ENCODE results near the gene LYZL1. TPM values are rescaled to one million over a fixed set of nuclear protein-coding genes. Genes with fewer than 3 reads are reported as not detected.
"Not testable (repeated sequence)": the region's sequence is repeated elsewhere in the genome, so short reads cannot be mapped to it uniquely, and the experiment has no call there.

The LYZL1 gene
- total RNA-seq, 1 donor from 2014 or later = not detected

DNA sequence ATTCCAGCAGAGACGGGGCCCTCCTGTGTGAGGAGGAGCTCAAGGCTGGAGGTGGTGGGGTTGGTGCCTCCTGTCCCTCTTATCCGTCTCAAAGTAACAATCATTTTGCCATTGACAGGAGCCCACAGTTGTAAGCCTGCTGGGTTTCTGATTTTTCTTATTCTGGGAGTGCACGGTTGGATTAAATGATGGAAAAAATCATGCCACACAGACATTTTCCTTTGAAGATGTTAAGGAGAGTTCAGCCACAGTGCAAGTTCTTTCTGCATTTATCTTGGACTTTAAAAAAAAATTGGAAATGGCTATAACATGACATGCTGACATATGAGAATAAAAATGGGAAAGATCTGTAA, 8.4 kb upstream of the LYZL1 start:
- H3K27me3 ChIP-seq (ENCODE audit: low read depth) = no peaks in the 10 kb centered on the region
- DNase-seq = no peak
- H3K36me3 ChIP-seq = no peaks in the 10 kb centered on the region
- H3K4me1 ChIP-seq = no peaks in the 10 kb centered on the region
- H3K9me3 ChIP-seq (replicated peaks) = no peaks in the 10 kb centered on the region
- TF ChIP-seq, protein P1, sequence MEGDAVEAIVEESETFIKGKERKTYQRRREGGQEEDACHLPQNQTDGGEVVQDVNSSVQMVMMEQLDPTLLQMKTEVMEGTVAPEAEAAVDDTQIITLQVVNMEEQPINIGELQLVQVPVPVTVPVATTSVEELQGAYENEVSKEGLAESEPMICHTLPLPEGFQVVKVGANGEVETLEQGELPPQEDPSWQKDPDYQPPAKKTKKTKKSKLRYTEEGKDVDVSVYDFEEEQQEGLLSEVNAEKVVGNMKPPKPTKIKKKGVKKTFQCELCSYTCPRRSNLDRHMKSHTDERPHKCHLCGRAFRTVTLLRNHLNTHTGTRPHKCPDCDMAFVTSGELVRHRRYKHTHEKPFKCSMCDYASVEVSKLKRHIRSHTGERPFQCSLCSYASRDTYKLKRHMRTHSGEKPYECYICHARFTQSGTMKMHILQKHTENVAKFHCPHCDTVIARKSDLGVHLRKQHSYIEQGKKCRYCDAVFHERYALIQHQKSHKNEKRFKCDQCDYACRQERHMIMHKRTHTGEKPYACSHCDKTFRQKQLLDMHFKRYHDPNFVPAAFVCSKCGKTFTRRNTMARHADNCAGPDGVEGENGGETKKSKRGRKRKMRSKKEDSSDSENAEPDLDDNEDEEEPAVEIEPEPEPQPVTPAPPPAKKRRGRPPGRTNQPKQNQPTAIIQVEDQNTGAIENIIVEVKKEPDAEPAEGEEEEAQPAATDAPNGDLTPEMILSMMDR (IDR thresholded peaks at IDR 0.05; ENCODE audit: borderline replicate concordance) = no peak
- no peak overlapping the region for H3K27ac ChIP-seq (replicated peaks)
- H3K4me3 ChIP-seq = no peak overlapping the region
- intact Hi-C loops (cut with micrococcal nuclease) = no loop called here

DNA sequence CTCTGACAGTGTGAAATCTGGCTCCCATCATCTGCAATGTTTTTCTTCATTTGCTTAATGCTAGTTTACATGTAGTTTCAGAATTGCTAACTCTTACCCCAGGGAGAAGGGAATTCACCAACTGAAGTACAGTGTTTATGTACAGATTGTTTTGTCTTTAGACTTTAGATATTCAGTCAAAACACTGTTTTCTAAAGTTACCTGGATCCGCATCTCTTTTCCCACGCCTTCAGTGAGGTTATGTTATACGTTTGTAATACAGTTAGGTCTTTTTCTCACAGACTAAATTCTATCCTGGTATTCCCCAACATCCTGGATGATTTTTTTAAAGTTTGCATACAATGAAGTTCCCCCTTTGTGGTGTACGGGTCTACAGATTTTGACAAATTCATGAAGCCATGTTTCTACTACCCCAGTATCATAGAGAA, 3.2 kb upstream of the LYZL1 start:
- TF ChIP-seq, protein P1 (IDR thresholded peaks at IDR 0.05; ENCODE audit: borderline replicate concordance) = no peak
- no peak overlapping the region for H3K4me3 ChIP-seq
- no peaks in the 10 kb centered on the region for H3K36me3 ChIP-seq
- DNase-seq = no peak
- H3K27ac ChIP-seq (replicated peaks) = no peak overlapping the region
- no peaks in the 10 kb centered on the region for H3K9me3 ChIP-seq (replicated peaks)
- intact Hi-C loops (cut with micrococcal nuclease) = no loop called here
- H3K27me3 ChIP-seq (ENCODE audit: low read depth) = peaks cover 4% of the 10 kb centered on the region
- no peaks in the 10 kb centered on the region for H3K4me1 ChIP-seq

DNA sequence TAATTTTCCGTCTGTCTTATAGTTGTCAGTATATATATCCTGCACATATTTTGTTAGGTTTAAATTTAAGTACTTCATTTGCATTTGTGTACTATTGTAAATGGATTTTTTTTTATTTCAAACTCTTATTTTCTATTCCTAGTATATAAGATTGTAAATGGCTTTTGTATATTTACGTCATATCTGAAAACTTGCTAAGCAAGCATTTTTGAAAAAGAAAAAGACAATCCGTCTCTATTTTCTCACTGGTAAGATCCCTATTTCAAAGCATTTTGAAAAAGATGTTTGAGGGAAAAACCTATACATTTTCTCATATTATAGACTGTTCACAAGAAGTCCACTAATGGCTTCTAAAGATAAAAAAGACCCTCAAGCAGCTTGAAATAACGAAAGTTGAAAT, 1.2 kb upstream of the LYZL1 start:
- no peaks in the 10 kb centered on the region for H3K36me3 ChIP-seq
- intact Hi-C loops (cut with micrococcal nuclease) = no loop called here

DNA sequence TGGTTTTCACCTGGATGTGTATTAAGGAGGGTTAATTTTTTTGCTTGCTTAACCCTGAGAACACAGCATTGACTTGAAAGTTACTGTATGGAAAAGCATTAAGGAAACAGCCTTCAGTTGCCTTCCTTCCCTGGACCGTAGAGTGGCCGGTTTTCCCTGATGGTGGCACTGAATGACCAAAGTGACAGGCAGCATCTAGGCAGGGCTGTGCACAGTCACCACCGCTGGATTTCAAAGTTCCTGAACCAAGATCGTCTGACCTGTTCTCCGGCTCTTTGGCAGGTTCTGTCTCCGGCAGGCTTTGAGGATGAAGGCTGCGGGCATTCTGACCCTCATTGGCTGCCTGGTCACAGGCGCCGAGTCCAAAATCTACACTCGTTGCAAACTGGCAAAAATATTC, 2.7 kb downstream of the LYZL1 start:
- H3K4me1 ChIP-seq; H3K27ac ChIP-seq (replicated peaks); H3K4me3 ChIP-seq; H3K36me3 ChIP-seq; DNase-seq; intact Hi-C loops (cut with micrococcal nuclease); H3K27me3 ChIP-seq (ENCODE audit: low read depth): not testable (repeated sequence)
- H3K9me3 ChIP-seq (replicated peaks) = peaks cover 15% of the 10 kb centered on the region

More for the DNA sequence above, 1.2 kb upstream of the LYZL1 start:
- H3K27ac ChIP-seq (replicated peaks) = no peak overlapping the region
- H3K4me1 ChIP-seq = no peaks in the 10 kb centered on the region
- DNase-seq = no peak
- TF ChIP-seq, protein P1 (IDR thresholded peaks at IDR 0.05; ENCODE audit: borderline replicate concordance) = no peak
- H3K27me3 ChIP-seq (ENCODE audit: low read depth) = peaks cover 5% of the 10 kb centered on the region
- no peaks in the 10 kb centered on the region for H3K9me3 ChIP-seq (replicated peaks)
- H3K4me3 ChIP-seq = no peak overlapping the region

DNA sequence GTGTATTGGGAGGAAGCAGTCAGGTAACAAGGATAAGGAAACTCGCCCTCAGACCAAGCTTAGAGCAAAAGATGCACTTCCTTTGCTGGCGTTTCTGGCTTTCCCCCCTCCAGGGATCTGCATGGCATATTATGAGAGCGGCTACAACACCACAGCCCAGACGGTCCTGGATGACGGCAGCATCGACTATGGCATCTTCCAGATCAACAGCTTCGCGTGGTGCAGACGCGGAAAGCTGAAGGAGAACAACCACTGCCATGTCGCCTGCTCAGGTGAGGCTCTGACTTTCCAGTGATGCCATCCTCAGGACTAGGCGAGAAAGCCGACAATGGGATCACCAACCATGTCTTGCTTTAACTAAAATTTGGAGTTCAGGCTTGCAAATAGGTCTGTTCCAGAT, 3.5 kb downstream of the LYZL1 start:
- DNase-seq; H3K27me3 ChIP-seq (ENCODE audit: low read depth); H3K4me1 ChIP-seq; H3K36me3 ChIP-seq; H3K4me3 ChIP-seq; H3K27ac ChIP-seq (replicated peaks); intact Hi-C loops (cut with micrococcal nuclease): not testable (repeated sequence)
- H3K9me3 ChIP-seq (replicated peaks) = peaks cover 22% of the 10 kb centered on the region

- Histone ChIP-seq H3K9me3 (replicated peaks) (peaks cover 55% of the 10 kb centered on the region), H3K4me3 (no peak overlapping the region), H3K36me3 (no peaks in the 10 kb centered on the region), H3K27ac (replicated peaks) (no peak overlapping the region), H3K4me1 (no peaks in the 10 kb centered on the region), H3K27me3 (ENCODE audit: low read depth) (peaks cover 6% of the 10 kb centered on the region)
- intact Hi-C loops (cut with micrococcal nuclease) = no loop called here
- TF ChIP-seq, protein P1 (IDR thresholded peaks at IDR 0.05; ENCODE audit: borderline replicate concordance) = no peak
- no peak for DNase-seq
Measured at GRCh38 chr10:29295813-29296212, 6.9 kb downstream of the LYZL1 start.

GRCh38 chr10:29297678-29298077, 8.8 kb downstream of the LYZL1 start:
- DNase-seq = no peak
- Histone ChIP-seq H3K4me3 (no peak overlapping the region), H3K9me3 (replicated peaks) (peaks cover 69% of the 10 kb centered on the region), H3K27me3 (ENCODE audit: low read depth) (peaks cover 6% of the 10 kb centered on the region), H3K27ac (replicated peaks) (no peak overlapping the region), H3K36me3 (no peaks in the 10 kb centered on the region), H3K4me1 (no peaks in the 10 kb centered on the region)
- TF ChIP-seq, protein P1 (IDR thresholded peaks at IDR 0.05; ENCODE audit: borderline replicate concordance) = no peak
- intact Hi-C loops (cut with micrococcal nuclease) = no loop called here

Measured in left ventricle myocardium inferior (tissue), 1 donor.